GM18909 (cell line): ENCODE results near the gene SLTM.
"Not testable (repeated sequence)": the region's sequence is repeated elsewhere in the genome, so short reads cannot be mapped to it uniquely, and the experiment has no call there.

Experiments used
- ATAC-seq: cut with Tn5 transposase; IDR thresholded peaks from one replicate; pipeline ENCODE4 v1.9.1; 2021; ENCODE audit warnings: mild to moderate bottlenecking; ENCODE audit not compliant: unreplicated experiment, poor library complexity

Gene SLTM

DNA sequence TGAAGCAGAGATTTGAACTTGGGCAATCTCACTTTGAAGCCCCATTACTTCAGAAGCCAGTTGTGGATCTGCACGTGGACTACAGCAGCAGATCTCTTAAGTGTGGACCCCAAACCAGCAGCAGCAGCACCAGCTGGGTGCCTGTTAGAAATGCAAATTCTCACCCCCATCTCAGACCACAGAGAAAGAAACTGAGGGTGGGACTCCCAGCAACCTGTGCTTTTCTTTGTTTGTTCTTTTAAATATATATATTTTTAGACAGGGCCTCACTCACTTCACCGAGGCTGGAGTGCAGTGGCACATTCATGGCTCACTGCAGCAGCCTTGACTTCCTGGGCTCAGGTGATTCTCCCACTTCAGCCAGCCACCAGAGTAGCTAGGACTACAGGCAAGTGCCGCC is 53.2 kb downstream of the SLTM start:
- no peak for ATAC-seq

DNA sequence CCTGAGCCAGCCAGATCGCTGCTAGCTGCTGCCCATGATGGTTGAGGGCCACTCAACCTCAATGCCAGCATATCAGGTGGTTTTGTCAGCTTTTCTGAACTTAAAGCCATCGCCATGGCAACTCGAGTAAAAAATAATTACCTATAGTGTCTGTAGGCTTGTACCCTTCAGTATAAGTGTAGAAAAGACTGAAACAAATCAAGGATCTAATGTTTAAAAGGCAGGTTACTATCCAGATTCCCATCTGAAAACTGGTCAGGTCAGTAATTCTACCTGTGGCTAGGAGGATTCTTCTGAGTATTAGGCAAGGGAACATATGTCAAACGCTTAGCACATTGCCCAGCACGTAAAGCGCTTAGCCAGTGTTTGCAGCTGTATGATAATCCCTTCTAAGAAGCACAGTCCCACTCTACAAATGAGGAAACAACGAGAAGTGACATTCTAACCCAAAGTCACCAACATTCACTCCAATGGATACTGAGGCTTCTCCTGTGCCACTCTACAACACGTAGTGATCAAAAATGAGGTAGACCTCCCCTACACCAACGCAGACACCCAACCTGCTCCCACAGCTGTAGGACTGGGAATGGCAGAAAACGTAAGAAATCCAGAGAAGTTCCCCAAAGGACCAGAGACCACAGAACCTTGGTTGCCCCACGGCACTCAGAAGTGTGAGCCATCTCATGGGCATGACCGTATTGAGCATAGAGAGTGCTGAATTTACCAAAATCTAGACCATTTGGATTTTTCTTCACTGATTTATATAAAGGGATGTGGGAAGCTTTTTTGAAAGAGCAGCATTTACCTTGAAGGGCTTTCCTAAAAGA is 55.3 kb downstream of the SLTM start:
- ATAC-seq = no peak

DNA sequence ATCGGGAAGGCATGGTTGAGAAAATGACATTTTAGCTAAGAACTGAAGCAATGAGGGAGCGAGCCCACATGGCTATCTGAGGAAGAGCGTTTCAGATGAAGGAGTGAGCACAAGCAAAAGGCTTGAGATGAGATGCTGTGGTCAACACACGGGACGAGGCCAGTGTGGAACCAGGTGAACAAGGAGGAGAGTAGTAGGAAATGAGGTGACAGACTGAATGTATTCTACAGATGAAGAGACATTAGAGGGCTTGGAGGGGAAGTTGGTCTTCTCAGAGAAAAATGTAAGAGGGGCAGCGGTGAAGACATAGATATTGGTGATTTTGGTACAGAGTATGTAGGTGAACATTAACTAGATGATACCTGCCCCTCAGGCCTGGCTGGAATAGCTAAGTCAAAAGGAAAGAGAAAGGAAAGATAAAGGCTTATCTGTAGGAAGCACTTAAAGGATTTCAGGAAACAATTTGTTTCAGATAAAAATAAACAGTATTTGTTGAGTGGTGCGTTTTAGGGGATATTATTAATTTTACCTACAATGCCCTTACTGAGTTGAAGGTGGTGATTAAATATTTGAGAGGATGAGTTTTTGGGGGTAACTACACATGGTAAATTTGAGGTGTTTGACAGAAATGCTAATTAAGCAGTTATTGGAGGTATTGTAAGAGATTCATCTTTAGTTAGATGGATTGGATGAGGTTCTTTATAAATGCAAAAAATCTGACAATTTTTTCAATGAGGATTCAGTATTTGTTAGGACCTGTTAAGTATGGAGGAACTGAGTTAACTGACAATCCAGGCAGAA is 57.0 kb downstream of the SLTM start:
- ATAC-seq = no peak

DNA sequence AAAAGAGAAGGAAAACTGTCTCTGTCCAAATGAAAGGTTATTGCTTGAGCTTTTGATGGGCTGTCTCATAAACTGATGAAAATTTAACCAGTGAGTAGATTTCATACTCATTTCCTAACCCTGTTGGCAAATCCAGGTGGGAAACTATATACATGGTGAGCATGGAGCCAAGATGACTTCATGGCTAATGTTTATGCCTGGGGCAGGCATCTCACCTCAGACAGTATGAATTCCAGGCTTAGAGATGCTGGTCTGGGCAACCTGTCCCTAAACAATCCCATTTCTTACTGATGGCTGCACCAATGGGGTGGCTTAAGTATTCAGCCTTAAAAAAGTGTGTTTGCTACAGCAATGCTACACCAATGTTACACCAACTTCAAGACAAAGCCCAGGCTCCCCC is 58.1 kb downstream of the SLTM start:
- no peak for ATAC-seq

DNA sequence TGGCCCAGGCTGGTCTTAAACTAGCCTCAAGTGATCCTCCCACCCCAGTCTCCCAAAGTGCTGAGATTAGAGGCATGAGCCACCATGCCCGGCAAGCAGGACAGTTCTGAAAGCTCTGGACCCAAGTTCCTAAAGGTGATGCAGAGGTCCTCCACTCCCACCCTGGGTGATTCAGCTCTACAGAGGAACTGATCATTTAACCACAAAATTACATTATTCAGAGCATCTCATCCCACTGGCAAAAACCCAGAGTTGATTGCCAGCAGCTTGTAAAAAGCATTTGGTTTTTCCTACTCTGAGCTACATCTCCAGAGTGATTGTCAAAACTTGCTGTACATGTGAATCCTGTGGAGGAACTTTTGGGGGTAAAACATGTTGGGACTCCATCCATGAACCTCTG is 60.2 kb downstream of the SLTM start:
- no peak for ATAC-seq

DNA sequence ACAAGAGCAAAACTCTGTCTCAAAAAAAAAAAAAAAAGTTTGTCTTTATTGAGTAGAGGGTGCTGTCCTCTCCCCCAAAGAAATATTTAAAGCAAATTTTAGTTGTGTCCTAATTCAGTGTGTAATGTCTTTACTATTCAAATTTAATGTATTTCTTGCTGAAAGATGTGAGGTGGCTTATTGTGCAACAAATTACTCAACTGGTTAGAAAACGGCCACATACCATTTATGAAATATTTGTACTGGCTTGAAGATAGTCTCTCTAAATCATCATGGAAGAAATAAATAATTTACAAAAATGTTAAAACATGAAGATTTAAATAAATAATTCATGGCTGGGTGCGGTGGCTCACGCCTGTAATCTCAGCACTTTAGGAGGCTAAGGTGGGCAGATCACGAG is 63.0 kb downstream of the SLTM start:
- no peak for ATAC-seq

DNA sequence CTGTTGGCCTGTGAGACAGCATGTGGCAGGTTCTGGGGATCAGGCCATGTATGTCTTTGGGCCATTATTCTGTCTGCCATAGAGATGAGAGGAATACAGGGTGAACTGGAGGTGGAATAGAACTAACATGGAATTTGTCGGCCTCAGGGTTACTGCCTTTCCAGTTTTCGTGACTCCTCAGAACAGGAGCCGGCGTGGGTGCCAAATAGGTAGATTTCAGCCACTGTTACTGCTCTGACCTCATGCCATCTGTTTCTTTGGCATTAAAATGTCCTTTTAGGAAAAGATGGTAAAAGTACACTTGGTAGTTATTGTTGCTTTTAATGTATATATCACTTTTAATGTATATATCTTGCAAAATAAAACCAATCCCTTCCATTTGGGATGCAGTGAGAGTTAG is 65.6 kb downstream of the SLTM start:
- ATAC-seq = no peak

DNA sequence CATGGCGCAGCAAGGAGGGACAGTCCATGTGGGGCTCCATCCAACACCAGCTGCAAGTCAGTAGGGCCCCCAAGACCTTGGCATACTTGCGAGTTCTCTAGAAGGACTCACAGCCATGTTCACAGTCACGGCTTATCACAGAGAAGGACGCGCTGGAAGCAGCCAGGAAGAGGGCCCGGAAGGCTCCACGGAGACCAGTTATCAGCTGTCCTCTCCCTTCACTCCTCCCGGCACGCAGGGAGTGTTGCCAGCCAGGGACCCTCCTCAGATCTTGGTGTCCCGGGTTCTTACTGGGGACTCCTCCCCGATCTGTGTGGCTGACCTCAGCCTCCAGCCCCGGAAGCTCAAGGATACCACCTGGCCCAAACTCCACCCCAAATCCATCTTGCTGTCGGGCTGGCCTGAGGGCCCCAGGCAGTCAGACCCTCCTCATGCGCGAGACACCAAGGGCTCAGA is 68.0 kb downstream of the SLTM start:
- no peak for ATAC-seq

DNA sequence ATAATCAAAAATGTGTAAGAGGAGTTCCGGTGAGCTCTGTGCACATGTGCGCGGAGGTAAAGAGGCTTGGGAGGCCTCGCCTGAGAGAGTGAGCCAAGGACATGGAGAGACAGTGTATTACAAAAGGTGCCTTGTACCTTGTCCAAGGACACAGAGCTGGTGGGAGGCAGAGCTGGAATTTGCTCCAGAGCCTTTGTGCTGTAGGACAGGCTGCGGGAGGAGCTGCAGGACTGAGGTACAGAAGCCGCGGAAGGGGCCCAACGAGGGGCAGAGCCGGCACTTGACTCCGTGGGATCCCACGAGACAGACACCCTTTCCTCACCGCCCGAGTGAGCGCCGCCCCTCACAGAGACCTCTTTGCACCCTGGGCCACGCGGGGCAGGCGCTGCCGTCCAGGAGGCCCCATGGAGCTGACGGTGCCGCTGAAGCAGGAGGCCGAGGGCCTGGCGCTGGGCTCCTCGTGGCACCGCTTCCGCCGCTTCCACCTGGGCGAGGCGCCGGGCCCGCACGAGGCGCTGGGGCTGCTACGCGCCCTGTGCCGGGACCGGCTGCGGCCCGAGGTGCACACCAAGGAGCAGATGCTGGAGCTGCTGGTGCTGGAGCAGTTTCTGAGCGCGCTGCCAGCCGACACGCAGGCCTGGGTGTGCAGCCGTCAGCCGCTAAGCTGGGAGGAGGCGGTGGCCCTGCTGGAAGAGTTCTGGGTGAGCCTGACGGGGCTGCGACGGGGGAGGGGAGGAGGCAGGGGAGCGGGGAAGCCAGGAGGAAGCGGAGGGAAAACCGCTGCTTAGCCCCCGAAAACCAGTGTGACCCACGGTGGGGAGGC is 68.7 kb downstream of the SLTM start:
- ATAC-seq = no peak

DNA sequence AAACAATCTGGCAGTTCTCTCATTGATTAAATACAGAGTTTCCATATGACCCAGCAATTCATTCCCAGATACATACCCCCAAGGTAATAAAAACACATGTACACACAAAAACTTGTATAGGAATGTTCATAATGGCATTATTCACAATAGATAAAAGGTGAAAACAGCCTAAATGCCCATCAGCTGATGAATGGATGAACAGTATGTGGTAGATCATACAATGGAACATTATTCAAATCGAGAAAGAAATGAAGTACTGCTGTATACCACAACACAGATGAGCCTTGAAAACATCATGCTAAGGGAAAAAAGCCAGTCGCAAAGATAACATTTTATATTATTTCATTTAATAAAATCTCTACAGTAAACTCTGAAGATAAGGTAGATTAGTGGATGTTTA is 71.2 kb downstream of the SLTM start:
- ATAC-seq = no peak

DNA sequence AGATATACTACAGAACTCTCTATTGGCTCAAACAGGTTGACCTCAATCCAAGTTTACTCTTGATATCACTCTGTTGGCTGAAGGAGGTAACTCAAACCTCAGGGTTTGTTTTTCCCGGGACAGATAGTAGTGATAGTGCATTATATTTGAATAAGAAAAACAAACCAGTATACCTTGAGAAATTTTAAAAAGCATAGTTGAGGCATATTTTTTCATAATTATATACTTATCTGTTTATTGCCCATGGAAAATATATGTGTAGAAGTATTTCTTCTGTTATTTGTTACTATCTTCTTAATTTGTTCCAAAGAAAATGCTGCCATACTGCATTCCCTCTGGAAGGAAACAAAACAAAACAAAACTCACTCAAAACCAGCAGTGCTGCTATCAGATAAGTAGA is 76.9 kb downstream of the SLTM start:
- not testable (repeated sequence) for ATAC-seq

DNA sequence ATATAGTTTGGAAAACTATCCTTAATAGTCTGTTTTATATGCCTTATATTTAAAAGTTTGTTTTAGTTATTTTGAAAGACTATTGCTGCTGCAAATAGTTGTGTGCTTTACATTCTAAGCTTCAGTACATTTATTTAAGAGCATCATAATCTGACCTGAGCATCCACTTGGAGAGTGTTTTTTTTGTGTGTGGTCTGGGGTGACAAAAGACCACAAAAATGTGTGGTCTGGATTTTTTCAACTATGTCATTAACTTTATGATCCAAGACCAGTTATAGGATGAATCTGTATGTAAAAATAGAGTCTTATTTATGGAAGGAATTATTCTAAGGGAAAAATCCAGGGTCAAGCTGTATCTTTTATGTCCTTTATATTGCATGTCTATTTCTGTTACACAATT is 77.4 kb downstream of the SLTM start:
- no peak for ATAC-seq

DNA sequence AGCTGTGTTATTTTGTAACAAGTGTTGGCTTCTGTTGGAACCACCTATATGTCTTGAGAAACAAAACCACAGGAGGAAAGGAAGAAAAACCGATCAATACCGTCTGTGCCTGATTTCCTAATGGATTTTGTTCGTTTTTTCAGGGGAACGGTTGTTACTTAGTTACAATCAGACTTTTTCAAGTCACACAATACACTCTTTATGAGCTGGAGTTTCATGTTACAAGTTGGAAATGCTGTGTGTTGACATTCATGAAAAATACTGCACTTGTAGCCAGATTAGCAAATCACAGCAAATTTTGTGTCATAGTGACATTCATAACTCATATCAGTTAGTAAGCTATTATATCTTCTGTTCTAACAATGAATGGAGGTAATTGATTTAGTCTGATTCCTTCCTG is 78.9 kb downstream of the SLTM start:
- no peak for ATAC-seq

DNA sequence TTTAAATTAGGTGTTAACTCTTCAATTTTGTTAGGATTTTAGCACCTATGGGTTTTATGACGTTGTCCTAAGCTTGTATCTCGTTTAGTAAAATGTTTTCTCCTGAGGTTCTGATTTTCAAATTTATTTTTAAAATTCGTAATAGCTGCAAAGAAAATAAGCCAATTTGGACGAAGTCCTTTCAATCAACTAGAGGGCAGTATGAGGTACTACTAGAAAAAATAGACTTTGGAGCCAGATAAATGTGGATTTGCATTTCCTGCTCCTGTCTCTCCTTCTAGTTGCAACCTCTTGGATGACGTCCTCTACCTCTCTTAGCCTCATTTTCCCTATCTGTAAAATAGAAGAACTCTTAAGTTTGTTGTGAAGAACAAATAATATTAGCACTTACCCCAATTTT is 81.1 kb downstream of the SLTM start:
- no peak for ATAC-seq

DNA sequence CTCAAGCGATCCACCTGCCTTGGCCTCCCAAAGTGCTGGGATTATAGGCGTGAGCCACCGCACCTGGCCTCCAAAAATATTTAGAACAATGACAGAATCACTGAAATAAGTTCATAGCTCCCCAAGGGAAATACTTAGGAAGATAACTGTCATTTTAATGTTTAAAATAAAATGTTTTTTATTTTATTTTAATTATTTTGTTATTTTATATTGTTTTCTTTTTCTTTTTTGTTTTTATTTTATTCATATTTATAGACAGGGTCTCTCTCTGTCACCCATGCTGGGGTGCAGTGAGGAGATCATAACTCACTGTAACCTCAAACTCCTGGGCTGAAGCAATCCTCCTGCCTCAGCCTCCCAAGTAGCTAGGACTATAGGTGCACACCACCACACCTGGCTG is 82.3 kb downstream of the SLTM start:
- ATAC-seq = not testable (repeated sequence)

DNA sequence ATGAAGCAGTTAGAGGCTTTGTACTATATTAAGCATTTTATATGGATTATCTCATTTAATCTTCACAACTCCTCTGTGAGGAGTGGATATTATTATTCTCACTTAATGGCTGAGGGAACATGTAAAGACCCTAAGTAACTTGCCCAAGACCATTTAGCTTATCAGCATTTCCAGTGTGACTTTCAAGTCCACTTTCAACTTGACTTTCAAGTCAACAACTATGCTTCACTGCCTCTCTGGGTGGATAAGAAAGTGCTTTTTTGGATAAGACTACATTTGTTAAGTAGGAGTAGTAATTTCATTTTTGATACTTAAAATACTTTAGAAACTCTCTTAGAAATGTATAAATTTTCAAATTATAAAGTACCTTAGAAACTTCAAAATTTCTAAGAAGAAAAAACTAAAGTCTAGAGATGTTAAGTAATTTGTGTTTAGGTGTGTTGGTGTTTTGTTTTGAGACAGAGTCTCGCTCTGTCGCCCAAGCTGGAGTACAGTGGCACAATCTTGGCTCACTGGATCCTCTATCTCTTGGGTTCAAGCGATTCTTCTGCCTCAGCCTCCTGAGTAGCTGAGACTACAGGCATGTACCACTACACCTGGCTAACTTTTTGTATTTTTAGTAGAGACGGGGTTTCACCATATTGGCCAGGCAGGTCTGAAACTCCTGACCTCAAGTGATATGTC is 90.6 kb downstream of the SLTM start:
- ATAC-seq = no peak

DNA sequence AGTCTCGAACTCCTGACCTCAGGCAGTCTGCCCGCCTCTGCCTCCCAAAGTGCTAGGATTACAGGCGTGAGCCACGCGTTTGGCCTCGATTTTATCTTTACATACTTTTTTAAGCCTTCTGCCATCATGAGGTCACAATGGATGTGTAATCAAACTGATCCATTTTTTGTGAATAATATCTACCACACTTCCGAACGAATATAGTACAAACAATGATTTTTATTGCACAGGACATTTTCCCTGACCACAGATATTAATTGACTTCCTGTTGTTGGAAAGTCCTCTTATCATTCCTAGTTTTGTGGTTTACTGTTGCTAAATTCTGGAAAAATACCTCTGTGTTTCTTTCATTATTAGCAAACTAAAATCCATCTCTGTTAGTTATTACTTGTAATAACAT is 93.4 kb downstream of the SLTM start:
- no peak for ATAC-seq

DNA sequence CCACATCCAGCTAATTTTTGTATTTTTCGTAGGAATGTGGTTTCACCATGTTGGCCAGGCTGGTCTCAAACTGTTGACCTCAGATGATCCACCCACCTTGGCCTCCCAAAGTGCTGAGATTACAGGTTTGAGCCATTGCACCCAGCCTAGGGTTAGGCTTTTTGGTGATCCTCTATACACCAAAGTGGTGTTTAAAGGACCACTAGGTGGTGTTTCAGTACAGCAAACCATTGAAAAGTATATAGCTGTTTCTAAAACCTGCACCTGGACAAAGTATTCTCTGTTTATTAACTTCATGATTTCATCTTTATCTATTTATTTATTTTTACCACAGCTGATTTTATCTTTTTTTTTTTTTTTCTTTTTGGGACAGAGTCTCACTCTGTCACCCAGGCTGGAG is 94.0 kb downstream of the SLTM start:
- ATAC-seq = no peak

DNA sequence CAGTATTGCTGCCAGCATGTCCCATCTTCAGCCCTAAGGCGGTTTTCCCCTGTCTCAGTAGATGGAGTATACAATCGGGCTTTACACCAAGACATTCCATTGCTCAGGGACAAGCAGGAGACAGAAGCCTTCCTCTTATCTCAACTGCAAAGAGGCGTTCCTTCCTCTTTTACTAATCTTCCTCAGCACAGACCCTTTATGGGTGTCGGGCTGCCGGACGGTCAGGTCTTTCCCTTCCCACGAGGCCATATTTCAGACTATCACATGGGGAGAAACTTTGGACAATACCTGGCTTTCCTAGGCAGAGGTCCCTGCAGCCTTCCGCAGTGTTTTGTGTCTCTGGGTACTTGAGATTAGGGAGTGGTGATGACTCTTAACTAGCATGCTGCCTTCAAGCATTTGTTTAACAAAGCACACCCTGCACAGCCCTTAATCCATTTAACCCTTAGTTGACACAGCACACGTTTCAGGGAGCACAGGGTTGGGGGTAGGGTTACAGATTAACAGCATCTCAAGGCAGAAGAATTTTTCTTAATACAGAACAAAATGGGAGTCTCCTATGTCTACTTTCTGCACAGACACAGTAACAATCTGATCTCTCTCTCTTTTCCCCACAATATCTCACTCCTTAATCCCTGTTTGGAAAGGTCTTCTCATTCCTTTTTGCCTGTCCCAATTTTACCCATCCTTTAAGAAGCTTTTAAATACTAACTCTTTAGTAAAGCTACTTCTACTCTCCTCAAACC is 99.6 kb downstream of the SLTM start:
- not testable (repeated sequence) for ATAC-seq

DNA sequence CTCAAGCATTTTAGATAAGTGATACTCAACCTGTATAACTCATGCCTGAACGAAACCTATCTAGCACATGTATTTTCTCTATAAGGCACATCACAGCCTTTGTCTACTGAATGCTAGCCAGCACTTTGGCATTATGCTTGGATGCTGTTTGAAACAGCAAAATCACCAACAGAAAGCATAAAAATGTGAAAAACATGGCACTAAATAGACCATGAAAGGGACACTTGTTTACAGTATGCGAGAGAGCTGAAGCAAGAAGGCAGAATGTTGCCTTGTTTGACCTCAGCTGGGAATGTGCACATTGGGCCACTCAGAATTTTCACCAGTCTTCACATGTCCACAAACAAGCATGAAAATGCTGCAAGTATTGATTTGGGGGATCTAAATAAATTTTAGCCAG is 102.9 kb downstream of the SLTM start:
- no peak for ATAC-seq
